DMS114 treated with DMSO at 0.1 percent for 48 hours (cell line): ENCODE data around the gene GPR152.

ENCODE experiments used
- DNase-seq: peaks from one replicate; lab custom pipeline; 2025; ENCODE audit not compliant: unreplicated experiment; lab: John Stamatoyannopoulos, UW

GPR152 gene

GRCh38 chr11:67441731-67442351 lies 10.7 kb downstream of the GPR152 start:
- DNase-seq: no peak

- no peak for DNase-seq
Measured at GRCh38 chr11:67441098-67441563, 11.4 kb downstream of the GPR152 start.

GRCh38 chr11:67440229-67441097 lies 12.1 kb downstream of the GPR152 start:
- DNase-seq: no peak

GRCh38 chr11:67439321-67440228 lies 13.0 kb downstream of the GPR152 start:
- DNase-seq: peak; percentile 46

GRCh38 chr11:67438158-67438902 lies 14.2 kb downstream of the GPR152 start:
- DNase-seq: no peak

GRCh38 chr11:67437809-67438157 lies 14.7 kb downstream of the GPR152 start:
- DNase-seq: no peak

- no peak for DNase-seq
Measured at GRCh38 chr11:67437082-67437808, 15.3 kb downstream of the GPR152 start, which contains the start of gene PTPRCAP. TSS of gene PTPRCAP (minus strand) at chr11:67437682. CDS start at chr11:67437619, 63 bp downstream.

GRCh38 chr11:67436459-67437081 lies 16.0 kb downstream of the GPR152 start:
- no peak for DNase-seq

GRCh38 chr11:67435727-67436458 lies 16.6 kb downstream of the GPR152 start:
- DNase-seq: no peak

- DNase-seq: no peak
Measured at GRCh38 chr11:67435031-67435726, 17.4 kb downstream of the GPR152 start.

- no peak for DNase-seq
Measured at GRCh38 chr11:67434395-67434881, 18.1 kb downstream of the GPR152 start.

GRCh38 chr11:67433536-67434394 lies 18.8 kb downstream of the GPR152 start:
- no peak for DNase-seq

- DNase-seq: no peak
Measured at GRCh38 chr11:67432655-67433349, 19.7 kb downstream of the GPR152 start.

GRCh38 chr11:67431346-67432249 lies 20.9 kb downstream of the GPR152 start:
- no peak for DNase-seq

- DNase-seq: no peak
Measured at GRCh38 chr11:67429722-67430121, 22.8 kb downstream of the GPR152 start.
